Measurements from ENCODE around the gene ATF4. TPM values are rescaled to one million over a fixed set of nuclear protein-coding genes. Genes with fewer than 3 reads are reported as not detected.

ATF4 gene
- total RNA-seq, 1 donor from 2014 or later = 508 TPM

- no peaks in the 10 kb centered on the region for H3K9me3 Mint-ChIP-seq (ENCODE audit: unreplicated experiment)
- TF ChIP-seq EZH2 (IDR thresholded peaks at IDR 0.05; ENCODE audit: insufficient read depth, low read length) (no peak), CTCF (IDR thresholded peaks at IDR 0.05; ENCODE audit: insufficient read depth, low read depth, low read length) (no peak)
- Histone ChIP-seq H3K27ac (ENCODE audit: low read depth, low read length) (peak within 1 kb of the TSS; percentile 21), H3K4me1 (ENCODE audit: insufficient read depth, low read length) (peaks cover 21% of the 10 kb centered on the region), H2AFZ (ENCODE audit: low read depth, low read length) (peak within 1 kb of the TSS; percentile 90), H3K36me3 (ENCODE audit: insufficient read depth, low read length) (peaks cover 19% of the 10 kb centered on the region), H3K27me3 (ENCODE audit: insufficient read depth, low read length) (no peaks in the 10 kb centered on the region), H3K4me2 (ENCODE audit: low read length) (peak within 1 kb of the TSS; percentile 93), H3K9ac (ENCODE audit: low read length) (peak within 1 kb of the TSS; percentile 83), H4K20me1 (ENCODE audit: insufficient read depth, low read length) (peaks cover 24% of the 10 kb centered on the region), H3K9me3 (ENCODE audit: insufficient read depth, low read depth, low read length) (no peaks in the 10 kb centered on the region), H3K79me2 (ENCODE audit: insufficient read depth, low read length) (peaks cover 46% of the 10 kb centered on the region), H3K4me3 (ENCODE audit: insufficient read depth, low read depth, low read length) (peak within 1 kb of the TSS; percentile 88)
- peaks cover 3% of the 10 kb centered on the region for H3K27me3 Mint-ChIP-seq (ENCODE audit: low read depth, unreplicated experiment)
- H3K4me1 Mint-ChIP-seq (ENCODE audit: low read depth, unreplicated experiment) = peaks cover 5% of the 10 kb centered on the region
- H3K4me3 Mint-ChIP-seq (ENCODE audit: unreplicated experiment) = peak within 1 kb of the TSS; percentile 98
- FAIRE-seq = peak; percentile 34
- DNase-seq (ENCODE audit: low read depth) = peak; percentile 89
- H3K27ac Mint-ChIP-seq (ENCODE audit: unreplicated experiment) = peak within 1 kb of the TSS; percentile 94
- peaks cover 17% of the 10 kb centered on the region for H3K36me3 Mint-ChIP-seq (ENCODE audit: low read depth, unreplicated experiment)
These were observed 18.1 kb upstream of the ATF4 start, which contains the start of gene MIEF1 for GRCh38 chr22:39502109-39502788. MIEF1 (plus strand) TSS chr22:39502290; CDS start chr22:39511295, 9,005 bp downstream.

GRCh38 chr22:39502789-39503409 is 17.5 kb upstream of the ATF4 start:
- Mint-ChIP-seq H3K9me3 (ENCODE audit: unreplicated experiment) (no peaks in the 10 kb centered on the region), H3K27ac (ENCODE audit: unreplicated experiment) (peak overlapping the region; percentile 86)
- FAIRE-seq = no peak

More at GRCh38 chr22:39502789-39503409, 17.5 kb upstream of the ATF4 start:
- Histone ChIP-seq H3K4me3 (ENCODE audit: insufficient read depth, low read depth, low read length) (peak overlapping the region; percentile 88), H3K4me1 (ENCODE audit: insufficient read depth, low read length) (peaks cover 21% of the 10 kb centered on the region), H3K27me3 (ENCODE audit: insufficient read depth, low read length) (no peaks in the 10 kb centered on the region), H3K79me2 (ENCODE audit: insufficient read depth, low read length) (peaks cover 49% of the 10 kb centered on the region), H4K20me1 (ENCODE audit: insufficient read depth, low read length) (peaks cover 27% of the 10 kb centered on the region), H2AFZ (ENCODE audit: low read depth, low read length) (peak overlapping the region; percentile 51), H3K27ac (ENCODE audit: low read depth, low read length) (peak overlapping the region; percentile 21), H3K9me3 (ENCODE audit: insufficient read depth, low read depth, low read length) (no peaks in the 10 kb centered on the region), H3K36me3 (ENCODE audit: insufficient read depth, low read length) (peaks cover 22% of the 10 kb centered on the region), H3K9ac (ENCODE audit: low read length) (peak overlapping the region; percentile 83), H3K4me2 (ENCODE audit: low read length) (peak overlapping the region; percentile 93)
- TF ChIP-seq EZH2 (IDR thresholded peaks at IDR 0.05; ENCODE audit: insufficient read depth, low read length) (no peak), CTCF (IDR thresholded peaks at IDR 0.05; ENCODE audit: insufficient read depth, low read depth, low read length) (no peak)
- peak overlapping the region; percentile 98 for H3K4me3 Mint-ChIP-seq (ENCODE audit: unreplicated experiment)
- peaks cover 17% of the 10 kb centered on the region for H3K36me3 Mint-ChIP-seq (ENCODE audit: low read depth, unreplicated experiment)
- DNase-seq (ENCODE audit: low read depth) = no peak
- peaks cover 5% of the 10 kb centered on the region for H3K4me1 Mint-ChIP-seq (ENCODE audit: low read depth, unreplicated experiment)
- H3K27me3 Mint-ChIP-seq (ENCODE audit: low read depth, unreplicated experiment) = peaks cover 3% of the 10 kb centered on the region
